Small intestine (tissue), 7 donors: ENCODE measurements around the gene NAPB. TPM values are rescaled to one million over a fixed set of nuclear protein-coding genes. Genes with fewer than 3 reads are reported as not detected.

Experiments used
- DNase-seq, 2 donors: peaks; one replicate each; pipeline versions ENCODE4 v3.0.0 to v3.0.0-alpha.2; 2013
- FAIRE-seq: peaks from 2 replicates; lab custom pipeline; 2012; peaks lifted over from hg19 to GRCh38; lab: Jason Lieb, UNC
- H3K27ac ChIP-seq, 3 donors: one replicate each; pipeline ENCODE4 v1.5.1; 2013; ENCODE audit warnings: low read length in 2 of 3, mild to moderate bottlenecking in 2 of 3, control low read depth in 1 of 3, inconsistent platforms in 1 of 3, low read depth in 1 of 3, moderate library complexity in 1 of 3
- H3K27me3 ChIP-seq, 3 donors: one replicate each; pipeline ENCODE4 v1.6.1; 2013; ENCODE audit warnings: low read length in 3 of 3, inconsistent platforms in 1 of 3; ENCODE audit not compliant: control insufficient read depth in 3 of 3, insufficient read depth in 3 of 3
- H3K36me3 ChIP-seq, 3 donors: one replicate each; pipeline ENCODE4 v1.6.1; 2013; ENCODE audit warnings: low read length in 3 of 3, inconsistent platforms in 1 of 3, low read depth in 1 of 3, mild to moderate bottlenecking in 1 of 3, moderate library complexity in 1 of 3; ENCODE audit not compliant: control insufficient read depth in 3 of 3, insufficient read depth in 2 of 3
- H3K4me1 ChIP-seq, 3 donors: one replicate each; pipeline ENCODE4 v1.6.1; 2013; ENCODE audit warnings: low read length in 2 of 3, inconsistent platforms in 1 of 3, low read depth in 1 of 3, mild to moderate bottlenecking in 1 of 3, moderate library complexity in 1 of 3; ENCODE audit not compliant: control insufficient read depth in 3 of 3, insufficient read depth in 2 of 3
- H3K4me3 ChIP-seq, 3 donors: one replicate each; pipeline ENCODE4 v1.5.1; 2013; ENCODE audit warnings: low read length in 3 of 3, control low read depth in 1 of 3, inconsistent platforms in 1 of 3, low read depth in 1 of 3, mild to moderate bottlenecking in 1 of 3, moderate library complexity in 1 of 3
- H3K9me3 ChIP-seq, 2 donors: one replicate each; pipeline ENCODE4 v1.6.1; 2013; ENCODE audit warnings: low read depth in 1 of 2, low read length in 1 of 2; ENCODE audit not compliant: control insufficient read depth in 2 of 2, insufficient read depth in 1 of 2
- WGBS, 3 donors: extraction: QIAGEN DNeasy Blood & Tissue Kit; methylation state at CpG; one replicate each; pipeline ENCODE4 v1.1.7; 2013; 5-methylcytosine and 5-hydroxymethylcytosine counted together
- polyA plus RNA-seq, 4 donors: library from polyadenylated mRNA; stranded (reverse) in 3 of 4; unstranded in 1 of 4; fragments of 200-250 nt in 3 of 4; fragments of 120-200 nt in 1 of 4; gene quantifications; one replicate each; pipeline versions ENCODE4 v1.2.1 to v1.2.3, GENCODE V29; 2013
- donor health status: healthy with polysubstance abuse.
- donor health status: control.
- donor health status: control.
- donor health status: Bipolar disorder and iron deficiency.
- donor health status: healthy.

NAPB gene
- polyA plus RNA-seq, 4 donors = 3.2 to 12.8 (median 7.0) TPM

- FAIRE-seq = no peak
- no peaks in the 10 kb centered on the region for H3K27me3 ChIP-seq
- H3K9me3 ChIP-seq = no peaks in the 10 kb centered on the region
- WGBS, 3 donors = 92 to 96% (median 94%) methylated on average over 6 of the region's 6 CpGs
- no peaks in the 10 kb centered on the region for H3K36me3 ChIP-seq
- peaks cover 2 to 16% (median 4%) of the 10 kb centered on the region in 3 donors for H3K4me1 ChIP-seq
- no peak overlapping the region for H3K27ac ChIP-seq
- no peak for DNase-seq
- H3K4me3 ChIP-seq = no peak overlapping the region
These were observed 73.5 kb downstream of the NAPB start for GRCh38 chr20:23347791-23348190.

DNA sequence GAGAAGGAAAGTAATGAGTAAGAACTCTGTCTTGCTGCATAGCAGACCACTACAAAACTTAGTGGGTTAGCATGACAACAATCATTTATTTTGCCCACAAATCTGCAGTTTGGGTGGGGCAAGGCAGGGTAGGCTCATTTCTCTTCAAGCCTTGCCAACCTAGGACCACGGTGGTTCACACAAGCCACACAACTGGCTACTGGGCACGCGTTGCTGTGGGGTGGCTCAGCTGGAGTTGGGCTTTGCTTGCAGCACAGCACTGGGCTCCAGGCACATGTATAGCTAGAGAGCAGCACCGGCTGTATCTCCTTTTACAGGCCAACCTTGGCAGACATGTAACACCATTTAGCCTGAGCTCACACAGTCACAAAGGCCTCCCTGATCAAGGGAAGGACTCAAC, 75.3 kb downstream of the NAPB start:
- 79 to 89% (median 85%) methylated on average over 4 of the region's 4 CpGs for WGBS, 3 donors
- H3K4me1 ChIP-seq = peaks cover 0 to 9% (median 2%) of the 10 kb centered on the region in 3 donors
- FAIRE-seq (no peak), DNase-seq (no peak)
- no peaks in the 10 kb centered on the region for H3K9me3 ChIP-seq
- H3K4me3 ChIP-seq = no peak overlapping the region
- H3K27ac ChIP-seq = no peak overlapping the region
- no peaks in the 10 kb centered on the region for H3K27me3 ChIP-seq
- H3K36me3 ChIP-seq = no peaks in the 10 kb centered on the region

DNA sequence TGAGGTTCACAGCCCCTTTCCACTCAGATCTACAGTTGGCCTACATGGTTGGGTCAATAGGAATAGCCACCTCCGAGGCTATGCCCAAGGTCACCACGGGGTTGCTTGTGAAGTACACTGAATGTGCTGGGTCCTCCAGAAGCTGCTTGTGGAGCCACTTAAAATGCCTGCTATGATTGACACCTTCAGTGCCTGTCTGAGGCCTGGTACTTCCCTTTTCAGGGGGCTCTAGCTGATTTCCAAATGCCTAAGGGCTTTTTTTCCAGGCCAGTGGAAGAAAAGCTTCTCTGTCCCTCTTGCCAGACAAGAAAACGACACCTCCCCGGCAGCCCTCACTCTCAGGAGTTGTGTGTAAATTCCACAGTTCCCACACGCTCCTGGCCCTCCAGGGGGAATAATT, 77.0 kb downstream of the NAPB start:
- Histone ChIP-seq H3K27me3 (no peaks in the 10 kb centered on the region), H3K4me1 (peaks cover 0 to 8% (median 2%) of the 10 kb centered on the region in 3 donors), H3K4me3 (no peak overlapping the region), H3K27ac (no peak overlapping the region), H3K9me3 (no peaks in the 10 kb centered on the region), H3K36me3 (no peaks in the 10 kb centered on the region)
- FAIRE-seq = no peak
- DNase-seq = no peak
- 63 to 76% (median 74%) methylated on average over 5 of the region's 5 CpGs for WGBS, 3 donors

DNA sequence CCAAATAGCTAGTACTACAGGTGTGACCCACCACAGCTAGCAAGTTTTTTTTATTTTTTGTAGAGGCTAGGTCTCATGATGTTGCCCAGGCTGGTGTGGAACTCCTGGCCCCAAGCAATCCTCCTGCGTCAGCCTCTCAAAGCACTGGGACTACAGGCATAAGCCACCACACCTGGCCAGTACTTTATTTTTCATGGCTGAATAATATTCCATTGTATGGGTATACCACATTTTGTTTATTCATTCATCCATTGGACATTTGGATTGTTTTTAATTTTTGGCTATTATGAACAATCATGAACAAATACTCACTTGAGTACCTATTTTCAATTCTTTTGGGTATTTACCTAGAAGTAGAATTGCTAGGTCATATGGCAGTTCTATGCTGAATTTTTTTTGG, 77.7 kb downstream of the NAPB start:
- Histone ChIP-seq H3K4me3 (no peak overlapping the region), H3K27ac (no peak overlapping the region), H3K36me3 (no peaks in the 10 kb centered on the region), H3K9me3 (no peaks in the 10 kb centered on the region), H3K27me3 (no peaks in the 10 kb centered on the region), H3K4me1 (peaks cover 0 to under 1% (median 0%) of the 10 kb centered on the region in 3 donors)
- no peak for DNase-seq
- no peak for FAIRE-seq
- WGBS, 3 donors = 91 to 96% (median 96%) methylated on average over 1 of the region's 1 CpG

DNA sequence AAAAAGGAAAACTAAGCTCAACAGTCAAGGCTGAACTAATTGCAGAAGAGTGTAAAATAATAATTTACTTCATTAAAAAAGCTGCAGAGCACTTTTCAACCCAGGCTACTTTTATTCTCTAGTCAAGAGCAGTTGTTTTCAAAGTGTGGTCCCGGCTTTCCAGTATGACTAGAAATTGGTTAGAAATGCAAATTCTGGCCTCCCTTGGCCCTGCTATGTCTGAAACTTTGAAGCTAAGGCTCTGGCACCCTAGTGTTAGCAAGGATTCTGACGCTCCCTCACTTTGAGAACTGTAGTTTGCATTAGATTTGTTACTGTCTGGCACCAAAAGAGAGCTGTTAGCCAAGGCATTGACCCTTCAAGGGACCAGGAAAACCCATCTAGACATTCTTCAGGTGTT, 80.2 kb downstream of the NAPB start:
- H3K4me3 ChIP-seq = no peak overlapping the region

GRCh38 chr20:23340524-23340923, 80.8 kb downstream of the NAPB start:
- H3K4me1 ChIP-seq = no peaks in the 10 kb centered on the region
- FAIRE-seq = no peak

More for the DNA sequence above, 80.2 kb downstream of the NAPB start:
- H3K36me3 ChIP-seq = no peaks in the 10 kb centered on the region
- no peaks in the 10 kb centered on the region for H3K9me3 ChIP-seq
- H3K27me3 ChIP-seq = no peaks in the 10 kb centered on the region
- FAIRE-seq = no peak
- WGBS, 3 donors = 66 to 71% (median 70%) methylated on average over 2 of the region's 2 CpGs
- no peak overlapping the region for H3K27ac ChIP-seq
- no peaks in the 10 kb centered on the region for H3K4me1 ChIP-seq
- no peak for DNase-seq

DNA sequence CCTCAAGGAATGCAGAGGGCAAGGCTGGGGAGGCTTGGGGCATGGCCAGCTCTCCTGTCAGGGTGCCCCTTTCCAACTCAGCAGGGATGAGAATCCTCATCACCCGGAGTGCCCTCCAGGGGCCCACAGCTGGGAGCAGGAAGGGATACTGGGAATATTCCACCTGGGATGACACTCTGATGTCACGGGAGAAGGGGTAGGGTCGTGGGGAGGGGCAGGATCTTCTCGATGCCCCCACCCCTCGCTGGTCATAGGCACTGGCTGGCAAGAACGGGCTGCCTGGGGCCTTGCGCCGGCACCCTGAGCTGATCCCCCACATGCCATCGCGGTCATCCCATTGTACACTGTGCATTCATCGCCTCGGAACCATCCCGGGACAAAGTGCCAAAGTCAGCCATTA, 81.3 kb downstream of the NAPB start:
- Histone ChIP-seq H3K9me3 (no peaks in the 10 kb centered on the region), H3K36me3 (no peaks in the 10 kb centered on the region), H3K27ac (no peak overlapping the region), H3K4me1 (no peaks in the 10 kb centered on the region), H3K27me3 (no peaks in the 10 kb centered on the region), H3K4me3 (no peak overlapping the region)
- DNase-seq (no peak), FAIRE-seq (no peak)
- 76 to 79% (median 78%) methylated on average over 13 of the region's 13 CpGs for WGBS, 3 donors

More at GRCh38 chr20:23340524-23340923, 80.8 kb downstream of the NAPB start:
- Histone ChIP-seq H3K9me3 (no peaks in the 10 kb centered on the region), H3K27me3 (no peaks in the 10 kb centered on the region), H3K4me3 (no peak overlapping the region), H3K36me3 (no peaks in the 10 kb centered on the region), H3K27ac (no peak overlapping the region)
- peak; percentile 24 to 55 for DNase-seq
- 34 to 46% (median 39%) methylated on average over 9 of the region's 9 CpGs for WGBS, 3 donors

- DNase-seq = no peak
- Histone ChIP-seq H3K9me3 (no peaks in the 10 kb centered on the region), H3K27me3 (no peaks in the 10 kb centered on the region), H3K27ac (no peak overlapping the region), H3K36me3 (no peaks in the 10 kb centered on the region), H3K4me3 (no peak overlapping the region), H3K4me1 (no peaks in the 10 kb centered on the region)
- no peak for FAIRE-seq
These were observed 84.0 kb downstream of the NAPB start for GRCh38 chr20:23337312-23337711.

DNA sequence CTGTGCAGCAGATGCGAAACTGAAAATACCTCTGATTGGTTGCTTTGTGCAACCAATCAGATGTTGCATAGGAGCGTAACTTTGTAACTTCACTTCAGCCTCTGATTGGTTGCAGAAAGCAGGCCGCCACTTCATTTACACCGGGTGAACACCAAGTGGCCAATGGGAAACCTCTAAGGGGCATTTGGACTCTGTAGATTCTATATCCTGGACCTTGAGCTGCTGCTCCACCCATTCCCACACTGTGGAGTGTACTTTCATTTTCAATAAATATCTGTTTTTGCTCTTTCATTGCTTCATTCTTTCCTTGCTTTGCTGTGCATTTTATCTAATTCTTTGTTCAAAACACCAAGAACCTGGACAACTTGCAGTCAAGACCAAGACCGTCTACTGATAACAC, 84.8 kb downstream of the NAPB start:
- no peaks in the 10 kb centered on the region for H3K36me3 ChIP-seq
- H3K27ac ChIP-seq = no peak overlapping the region
- no peaks in the 10 kb centered on the region for H3K4me1 ChIP-seq
- WGBS, 3 donors = 25 to 76% (median 48%) methylated on average over 5 of the region's 5 CpGs
- H3K4me3 ChIP-seq = peak overlapping the region in 1 of 3 donors; percentile 6
- H3K27me3 ChIP-seq = no peaks in the 10 kb centered on the region
- no peaks in the 10 kb centered on the region for H3K9me3 ChIP-seq
- FAIRE-seq = no peak
- peak; percentile 23 to 96 for DNase-seq
